Endothelial cell of umbilical vein (primary cell): Measurements from ENCODE around the gene NRSN1.

Experiments used
- CTCF ChIP-seq, 2 donors: IDR thresholded peaks; 1 replicate in 1 of 2; 2 replicates in 1 of 2; pipeline ENCODE4 v1.5.1; 2011; ENCODE audit warnings: low read length in 2 of 2, mild to moderate bottlenecking in 2 of 2, moderate library complexity in 2 of 2, control low read depth in 1 of 2, inconsistent platforms in 1 of 2, low read depth in 1 of 2; ENCODE audit not compliant: insufficient read depth in 1 of 2; ENCODE audit errors: extremely low read depth in 1 of 2
- EZH2 ChIP-seq: IDR thresholded peaks from 2 replicates; pipeline ENCODE4 v1.6.1; 2012; ENCODE audit warnings: borderline replicate concordance, low read depth, mild to moderate bottlenecking, moderate library complexity, low read length, inconsistent platforms; ENCODE audit not compliant: severe bottlenecking
- FOS ChIP-seq: IDR thresholded peaks from 2 replicates; pipeline ENCODE4 v1.6.1; 2011; ENCODE audit warnings: mild to moderate bottlenecking, low read length, moderate library complexity, borderline replicate concordance; ENCODE audit not compliant: insufficient read depth
- GATA2 ChIP-seq: IDR thresholded peaks from 2 replicates; pipeline ENCODE4 v1.7.0; 2011; ENCODE audit warnings: low read depth, mild to moderate bottlenecking, moderate library complexity, mixed read lengths, low read length; ENCODE audit not compliant: insufficient read length, insufficient read depth
- MAX ChIP-seq: IDR thresholded peaks from 2 replicates; pipeline ENCODE4 v1.6.1; 2011; ENCODE audit not compliant: insufficient read depth, insufficient read length
- MYC ChIP-seq: IDR thresholded peaks from one replicate; pipeline ENCODE4 v1.6.1; 2011; ENCODE audit warnings: mild to moderate bottlenecking, low read depth, low read length
- POLR2A ChIP-seq: IDR thresholded peaks from 2 replicates; pipeline ENCODE4 v1.6.1; 2012; ENCODE audit warnings: low read depth, mild to moderate bottlenecking, control low read depth, low read length
- POLR2AphosphoS5 ChIP-seq: IDR thresholded peaks from 2 replicates; pipeline ENCODE4 v1.6.1; 2012; ENCODE audit warnings: low read depth, mild to moderate bottlenecking, control low read depth, low read length, moderate library complexity; ENCODE audit not compliant: insufficient read depth

GRCh38 chr6:24113891-24114290 lies 12.1 kb upstream of the NRSN1 start:
- TF ChIP-seq POLR2AphosphoS5 (no peak), CTCF (IDR thresholded peaks at IDR 0.05; ENCODE audit: extremely low read depth in 1 of 2, insufficient read depth in 1 of 2, low read depth in 1 of 2, low read length in 2 of 2) (no peak), GATA2 (no peak), MAX (no peak), POLR2A (no peak), MYC (no peak), EZH2 (no peak), FOS (no peak)
